Activated naive CD4-positive, alpha-beta T cell treated with anti-CD3 and anti-CD28 coated beads for 36 hours (primary cell): Measurements from ENCODE around the gene ZBTB7B. TPM values are rescaled to one million over a fixed set of nuclear protein-coding genes. Genes with fewer than 3 reads are reported as not detected.

Source experiments
- CTCF ChIA-PET: fragments of 350-600 bp; sonication (Branson Sonifier 250); formaldehyde crosslinking; loops from one replicate; lab custom pipeline; 2021; ENCODE audit warnings: antibody characterized with exemption; lab: Charles Lee
- DNase-seq: peaks from one replicate; pipeline ENCODE4 v3.0.0-alpha.2; 2020
- H3K27ac Mint-ChIP-seq: one replicate; pipeline ENCODE4 v1.8.0; 2021; ENCODE audit warnings: mild to moderate bottlenecking, mixed read lengths
- H3K27me3 Mint-ChIP-seq: one replicate; pipeline ENCODE4 v1.8.0; 2021; ENCODE audit warnings: low read depth, mixed read lengths
- H3K36me3 Mint-ChIP-seq: one replicate; pipeline ENCODE4 v1.8.0; 2021; ENCODE audit warnings: low read depth, mixed read lengths
- H3K4me1 Mint-ChIP-seq: one replicate; pipeline ENCODE4 v1.8.0; 2021; ENCODE audit warnings: low read depth, mixed read lengths
- H3K4me3 Mint-ChIP-seq: one replicate; pipeline ENCODE4 v1.8.0; 2021; ENCODE audit warnings: mild to moderate bottlenecking, moderate library complexity, mixed read lengths
- H3K9me3 Mint-ChIP-seq: one replicate; pipeline ENCODE4 v1.8.0; 2021; ENCODE audit warnings: mixed read lengths
- intact Hi-C: fragments of 100-400 bp; cut with micrococcal nuclease; formaldehyde crosslinking; loops from one replicate; pipeline ENCODE4 v1.15.1; 2023
- total RNA-seq, 2 experiments: library from RNA; stranded (reverse); gene quantifications; one replicate each; pipeline ENCODE4 v1.2.3, GENCODE V29; 2021

ZBTB7B gene
- total RNA-seq: 100 to 1,000 TPM in 1 of 2 experiments, 10 to 100 TPM in 1; 90.6 to 101 TPM

GRCh38 chr1:155002464-155003226 lies at the start of gene ZBTB7B:
Gene ZBTB7B (plus strand): TSS chr1:155002802. CDS start chr1:155014661, 11,859 bp downstream.
- no peaks in the 10 kb centered on the region for H3K27me3 Mint-ChIP-seq
- H3K27ac Mint-ChIP-seq: peak within 1 kb of the TSS; percentile 100
- H3K9me3 Mint-ChIP-seq: no peaks in the 10 kb centered on the region
- DNase-seq: no peak
- CTCF ChIA-PET: interaction anchor here (0.8 to 1.8 kb wide), 4 partner anchors 10 to 48 kb away, joined by 3 to 8 read pairs (median 4); partner anchors contain the start of gene ADAM15
- intact Hi-C loops: loop anchor here (1.0 to 10.0 kb wide), 7 partner anchors 28 to 1038 kb away; partner anchors contain the start of genes AQP10, ATP8B2, CKS1B and CREB3L4
- peaks cover 13% of the 10 kb centered on the region for H3K36me3 Mint-ChIP-seq
- peaks cover 53% of the 10 kb centered on the region for H3K4me1 Mint-ChIP-seq
- H3K4me3 Mint-ChIP-seq: peak within 1 kb of the TSS; percentile 91

GRCh38 chr1:154953611-154954038 lies 49.0 kb upstream of the ZBTB7B start:
- Mint-ChIP-seq H3K4me1 (peaks cover 79% of the 10 kb centered on the region), H3K27me3 (no peaks in the 10 kb centered on the region), H3K27ac (peak overlapping the region; percentile 96), H3K4me3 (peak overlapping the region; percentile 91), H3K9me3 (no peaks in the 10 kb centered on the region), H3K36me3 (peaks cover 13% of the 10 kb centered on the region)
- no peak for DNase-seq
- CTCF ChIA-PET: interaction anchor here (1.9 kb wide), 1 partner anchor 8 kb away, joined by 4 read pairs; the partner anchor contains the start of gene PYGO2
- intact Hi-C loops: no loop called here

DNA sequence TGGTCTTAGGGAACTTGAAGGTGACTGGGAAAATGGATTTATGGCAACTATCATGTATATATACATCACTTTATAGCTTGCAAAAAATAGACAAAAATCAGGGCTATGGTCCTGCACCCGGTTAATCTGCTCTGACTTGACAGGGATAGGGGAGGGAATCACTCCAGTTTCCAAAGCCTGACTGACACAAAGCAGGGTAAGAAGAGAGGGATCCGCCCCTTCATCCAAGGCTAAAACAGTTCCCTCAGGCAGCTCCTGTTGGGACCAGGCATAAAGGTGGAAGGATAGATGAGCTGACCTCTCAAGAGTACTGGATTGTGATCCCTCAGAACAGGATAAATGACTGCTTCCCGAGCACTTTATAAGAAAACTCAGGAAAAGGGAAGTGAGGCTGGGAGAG lies 48.1 kb upstream of the ZBTB7B start:
- peak overlapping the region; percentile 96 for H3K27ac Mint-ChIP-seq
- no peak for DNase-seq
- H3K36me3 Mint-ChIP-seq: peaks cover 11% of the 10 kb centered on the region
- H3K27me3 Mint-ChIP-seq: no peaks in the 10 kb centered on the region
- H3K4me3 Mint-ChIP-seq: peak overlapping the region; percentile 91
- H3K9me3 Mint-ChIP-seq: no peaks in the 10 kb centered on the region
- H3K4me1 Mint-ChIP-seq: peaks cover 73% of the 10 kb centered on the region
- intact Hi-C loops: no loop called here
- CTCF ChIA-PET: interaction anchor here (1.0 to 2.6 kb wide), 4 partner anchors 16 to 107 kb away, joined by 3 to 9 read pairs (median 4); partner anchors contain the start of genes ADAM15, FLAD1 and SHC1

DNA sequence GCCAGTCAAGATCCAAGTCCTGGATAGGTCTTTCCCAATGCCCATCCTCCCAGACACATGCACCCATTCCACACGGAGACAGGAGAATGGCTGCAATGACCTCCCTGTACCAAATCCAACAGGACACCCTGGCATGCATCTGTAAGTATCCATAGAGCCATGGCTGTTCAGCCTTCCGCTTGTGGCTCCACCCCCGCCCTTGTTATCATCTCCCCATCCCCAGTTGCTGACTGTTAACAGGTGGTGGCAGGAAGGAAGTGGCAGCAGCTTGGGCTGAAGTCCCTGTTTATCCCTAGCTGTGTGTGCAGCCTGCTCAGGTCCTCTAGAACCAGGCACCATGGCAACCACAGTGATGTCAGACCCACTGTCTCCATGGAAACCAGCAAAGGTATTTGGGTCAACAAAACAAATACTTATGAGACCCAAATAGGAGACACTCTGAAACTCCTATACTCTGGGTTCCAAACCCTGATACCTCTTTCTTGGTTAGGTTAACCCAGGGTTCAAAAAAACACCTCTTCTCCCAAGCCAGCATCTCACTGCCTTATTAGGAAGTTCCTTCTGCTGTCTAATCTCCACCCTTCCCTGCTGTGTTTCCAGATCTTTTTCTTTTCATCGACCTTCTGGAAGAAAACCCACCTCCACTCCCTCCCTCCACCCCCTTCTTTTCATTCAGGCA lies 47.4 kb upstream of the ZBTB7B start:
- intact Hi-C loops: loop anchor here (1.0 kb wide), 7 partner anchors 19 to 289 kb away; partner anchors contain the start of genes ADAM15, CKS1B, FLAD1 and PMVK
- Mint-ChIP-seq H3K4me3 (peak overlapping the region; percentile 91), H3K27ac (peak overlapping the region; percentile 96), H3K9me3 (no peaks in the 10 kb centered on the region), H3K36me3 (peaks cover 11% of the 10 kb centered on the region), H3K4me1 (peaks cover 76% of the 10 kb centered on the region), H3K27me3 (no peaks in the 10 kb centered on the region)
- CTCF ChIA-PET: interaction anchor here (0.7 to 2.6 kb wide), 14 partner anchors 10 to 109 kb away, joined by 3 to 9 read pairs (median 4); partner anchors contain the start of genes ADAM15, FLAD1 and SHC1
- DNase-seq: peak; percentile 95

DNA sequence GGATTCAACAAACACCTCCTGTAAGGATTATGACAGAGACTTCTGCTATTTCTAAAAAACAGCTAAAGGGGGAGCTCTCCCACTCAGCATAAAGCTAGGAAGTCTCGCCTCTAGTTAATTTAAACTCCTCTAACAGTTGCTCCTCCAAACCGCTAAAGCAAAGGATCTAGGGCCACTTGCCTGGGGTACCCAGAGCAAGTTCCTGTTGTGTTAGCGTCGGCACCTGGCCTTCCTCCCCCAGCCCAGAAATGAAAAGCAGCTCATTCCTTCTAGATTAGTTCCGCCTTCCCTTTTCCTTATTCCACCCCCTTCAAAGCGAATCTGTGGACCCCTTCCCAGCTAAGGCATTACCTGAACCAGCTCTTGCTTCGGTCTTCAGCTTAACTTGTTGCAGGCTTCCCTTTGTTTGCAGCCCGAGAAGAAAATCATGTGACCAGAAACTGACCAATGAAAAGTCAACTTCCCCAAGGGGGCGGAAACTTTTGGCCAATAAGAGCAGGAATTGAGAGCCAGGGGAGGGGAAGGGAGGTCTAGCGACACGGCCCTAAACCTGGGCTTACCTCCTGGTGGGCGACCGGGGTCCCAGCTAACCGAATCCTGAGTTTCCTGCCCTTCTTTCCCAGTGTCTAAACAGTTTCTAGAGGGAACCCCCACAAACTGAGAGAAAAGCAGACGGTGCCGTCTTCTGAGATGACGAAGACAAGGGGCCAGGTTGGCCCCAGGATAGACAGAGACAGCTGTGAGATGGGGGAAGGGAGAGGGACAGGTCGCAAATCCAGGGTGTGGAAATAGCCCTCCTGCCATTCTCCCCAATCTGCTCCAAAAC lies 46.7 kb upstream of the ZBTB7B start, which contains the start of gene PBXIP1:
Gene PBXIP1 (minus strand): TSS at position 382 of the 826 bp plus-strand sequence. CDS start 2,378 bp downstream, outside the sequence.
- Mint-ChIP-seq H3K36me3 (peaks cover 10% of the 10 kb centered on the region), H3K27ac (peak within 1 kb of the TSS; percentile 96), H3K9me3 (no peaks in the 10 kb centered on the region), H3K4me1 (peaks cover 74% of the 10 kb centered on the region), H3K27me3 (no peaks in the 10 kb centered on the region), H3K4me3 (peak within 1 kb of the TSS; percentile 91)
- peak; percentile 88 for DNase-seq
- intact Hi-C loops: loop anchor here (1.0 kb wide), 7 partner anchors 18 to 288 kb away; partner anchors contain the start of genes ADAM15, CKS1B, FLAD1 and PMVK
- CTCF ChIA-PET: interaction anchor here (0.7 to 2.6 kb wide), 12 partner anchors 9 to 108 kb away, joined by 3 to 9 read pairs (median 3); partner anchors contain the start of genes FLAD1 and SHC1

- CTCF ChIA-PET: interaction anchor here (0.5 to 2.6 kb wide), 6 partner anchors 14 to 63 kb away, joined by 3 to 9 read pairs (median 5); partner anchors contain the start of gene SHC1
- Mint-ChIP-seq H3K4me1 (peaks cover 68% of the 10 kb centered on the region), H3K36me3 (peaks cover 11% of the 10 kb centered on the region), H3K27me3 (no peaks in the 10 kb centered on the region), H3K27ac (peak overlapping the region; percentile 96), H3K4me3 (peak overlapping the region; percentile 91), H3K9me3 (no peaks in the 10 kb centered on the region)
- intact Hi-C loops: no loop called here
- no peak for DNase-seq
Observed at GRCh38 chr1:154956544-154956941, 46.1 kb upstream of the ZBTB7B start.

DNA sequence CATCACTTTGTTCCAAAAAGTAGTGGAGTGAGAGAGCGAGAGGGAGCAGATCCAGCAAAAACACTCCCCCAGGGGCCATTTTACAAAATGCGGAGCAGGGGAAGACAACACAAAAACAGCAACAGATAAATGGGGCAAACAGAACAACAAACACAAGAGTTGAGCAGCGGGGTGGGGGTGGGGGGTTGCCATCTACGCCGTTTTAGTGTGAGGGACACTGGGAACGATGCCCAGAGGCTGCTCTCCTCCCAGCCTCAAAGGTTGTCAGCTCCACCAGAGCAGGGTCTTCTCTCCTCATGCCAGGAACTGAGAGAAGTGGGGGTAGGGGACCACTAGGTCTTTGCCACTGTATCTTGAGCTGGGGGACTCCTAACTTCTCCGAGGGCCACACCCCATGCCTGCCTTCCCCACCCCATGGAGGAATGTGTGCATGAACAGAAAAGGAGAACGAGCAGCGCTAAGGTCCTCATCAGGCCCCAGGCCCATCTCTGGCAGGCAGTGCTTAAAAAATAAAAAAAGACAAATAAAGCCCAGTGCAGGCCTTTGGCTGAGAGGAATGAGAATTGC lies 45.4 kb upstream of the ZBTB7B start:
- H3K27me3 Mint-ChIP-seq: no peaks in the 10 kb centered on the region
- peaks cover 63% of the 10 kb centered on the region for H3K4me1 Mint-ChIP-seq
- intact Hi-C loops: no loop called here
- H3K4me3 Mint-ChIP-seq: peak overlapping the region; percentile 18
- peaks cover 13% of the 10 kb centered on the region for H3K36me3 Mint-ChIP-seq
- peak overlapping the region; percentile 96 for H3K27ac Mint-ChIP-seq
- CTCF ChIA-PET: interaction anchor here (0.5 to 2.6 kb wide), 2 partner anchors 13 to 32 kb away, joined by 3 to 9 read pairs; partner anchors contain the start of gene SHC1
- DNase-seq: no peak
- no peaks in the 10 kb centered on the region for H3K9me3 Mint-ChIP-seq

DNA sequence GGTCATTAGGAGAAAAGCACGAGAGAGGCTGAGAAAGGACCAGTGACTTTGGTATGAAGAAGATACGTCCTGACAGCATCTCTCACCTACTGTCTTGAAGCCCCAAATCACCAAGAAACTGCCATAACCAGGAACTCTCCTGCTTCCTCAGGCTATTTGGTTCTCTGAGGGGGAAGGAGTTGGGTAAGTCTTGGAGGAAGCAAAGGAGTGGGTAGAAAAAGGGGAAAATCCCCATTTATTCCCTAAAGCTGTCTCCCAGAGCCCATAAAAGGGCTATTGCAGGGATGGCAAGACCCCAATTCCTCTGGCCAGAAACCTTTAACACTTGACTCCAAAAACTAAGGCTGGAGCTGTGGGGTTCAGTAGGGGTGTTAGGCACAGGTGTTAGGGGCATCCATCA lies 44.6 kb upstream of the ZBTB7B start:
- peak overlapping the region; percentile 24 for H3K27ac Mint-ChIP-seq
- intact Hi-C loops: no loop called here
- no peak overlapping the region for H3K4me3 Mint-ChIP-seq
- H3K4me1 Mint-ChIP-seq: peaks cover 62% of the 10 kb centered on the region
- H3K9me3 Mint-ChIP-seq: no peaks in the 10 kb centered on the region
- no peaks in the 10 kb centered on the region for H3K27me3 Mint-ChIP-seq
- H3K36me3 Mint-ChIP-seq: peaks cover 13% of the 10 kb centered on the region
- CTCF ChIA-PET: no interaction called here
- DNase-seq: no peak

- intact Hi-C loops: no loop called here
- Mint-ChIP-seq H3K9me3 (no peaks in the 10 kb centered on the region), H3K27me3 (no peaks in the 10 kb centered on the region), H3K4me1 (peaks cover 60% of the 10 kb centered on the region), H3K36me3 (peaks cover 17% of the 10 kb centered on the region), H3K4me3 (no peak overlapping the region), H3K27ac (peak overlapping the region; percentile 50)
- CTCF ChIA-PET: interaction anchor here (3.6 kb wide), 1 partner anchor 40 kb away, joined by 17 read pairs; no protein-coding TSS in a partner anchor
- no peak for DNase-seq
Observed at GRCh38 chr1:154958681-154959425, 43.7 kb upstream of the ZBTB7B start.

DNA sequence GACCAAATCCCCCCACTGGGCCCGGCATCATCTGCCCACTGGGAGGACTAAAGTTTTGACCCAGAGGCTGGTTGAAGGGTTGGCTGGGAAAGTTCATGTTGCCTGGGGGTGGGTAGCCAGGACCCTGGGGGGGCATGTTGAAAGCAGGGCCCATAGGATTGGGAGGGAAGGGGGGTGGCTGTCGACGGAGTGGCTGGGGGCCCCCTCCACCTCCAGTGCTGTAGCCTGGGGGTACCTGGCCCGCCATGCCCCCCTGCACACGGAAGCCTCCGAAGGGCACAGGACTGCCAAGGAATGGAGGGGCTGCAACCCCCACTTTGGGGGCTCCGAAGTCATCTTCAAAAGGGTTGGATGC lies 43.2 kb upstream of the ZBTB7B start:
- Mint-ChIP-seq H3K4me1 (peaks cover 56% of the 10 kb centered on the region), H3K36me3 (peaks cover 18% of the 10 kb centered on the region), H3K9me3 (no peaks in the 10 kb centered on the region), H3K27ac (peak overlapping the region; percentile 94), H3K4me3 (peak overlapping the region; percentile 96), H3K27me3 (no peaks in the 10 kb centered on the region)
- CTCF ChIA-PET: interaction anchor here (2.0 to 3.6 kb wide), 2 partner anchors 40 to 102 kb away, joined by 9 to 17 read pairs; no protein-coding TSS in a partner anchor
- no peak for DNase-seq
- intact Hi-C loops: no loop called here
